IgD-negative memory B cell (primary cell): ENCODE results near the gene CARD11. TPM values are rescaled to one million over a fixed set of nuclear protein-coding genes. Genes with fewer than 3 reads are reported as not detected.
A peak's percentile ranks its signal among the peaks of the same experiment; 100 is the strongest.

Source experiments
- H3K27ac Mint-ChIP-seq, 3 donors: one replicate each; pipeline ENCODE4 v1.8.0; 2020 to 2022; ENCODE audit warnings: mild to moderate bottlenecking in 3 of 3, mixed read lengths in 3 of 3, moderate library complexity in 1 of 3
- H3K27me3 Mint-ChIP-seq: one replicate; pipeline ENCODE4 v1.8.0; 2021; ENCODE audit warnings: mixed read lengths
- H3K36me3 Mint-ChIP-seq: one replicate; pipeline ENCODE4 v1.8.0; 2020; ENCODE audit warnings: mild to moderate bottlenecking, mixed read lengths
- H3K4me1 Mint-ChIP-seq, 3 donors: one replicate each; pipeline ENCODE4 v1.8.0; 2020 to 2022; ENCODE audit warnings: mixed read lengths in 3 of 3, mild to moderate bottlenecking in 1 of 3
- H3K4me3 Mint-ChIP-seq, 4 donors: one replicate each; pipeline ENCODE4 v1.8.0; 2020 to 2022; ENCODE audit warnings: mild to moderate bottlenecking in 4 of 4, mixed read lengths in 4 of 4, moderate library complexity in 3 of 4
- H3K9me3 Mint-ChIP-seq, 3 donors: one replicate each; pipeline ENCODE4 v1.8.0; 2020 to 2021; ENCODE audit warnings: mixed read lengths in 3 of 3, mild to moderate bottlenecking in 1 of 3
- polyA plus RNA-seq: library from polyadenylated mRNA; unstranded; fragments of 300-500 nt; fragmentation: Illumina TruSeq; gene quantifications from one replicate; pipeline ENCODE4 v1.2.3, GENCODE V29; 2021

Gene CARD11
- polyA plus RNA-seq, 1 donor from 2014 or later, result 52.4 TPM

DNA sequence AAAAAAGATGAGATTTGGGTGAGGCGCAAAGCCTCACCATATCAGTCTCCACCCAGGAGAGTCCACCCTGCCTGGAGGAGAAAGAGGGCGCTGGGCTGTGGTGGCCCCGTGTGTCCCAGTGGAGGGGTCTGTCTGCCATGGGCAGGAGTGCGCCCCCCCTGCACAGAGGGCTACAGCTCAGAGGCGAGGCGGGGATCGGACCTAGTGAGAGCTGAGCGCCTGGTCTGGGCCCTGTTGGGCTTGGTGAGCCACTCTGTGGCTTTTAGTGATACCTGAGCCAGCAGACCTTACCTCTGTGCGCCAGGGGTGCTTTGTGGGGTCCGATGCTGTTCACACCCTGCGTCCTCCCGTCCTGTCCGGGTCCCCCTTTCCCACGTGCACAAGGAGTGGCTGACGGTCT is 173.7 kb downstream of the CARD11 start:
- H3K36me3 Mint-ChIP-seq, result no peaks in the 10 kb centered on the region
- peak overlapping the region in 2 of 3 donors; percentile 44 to 47 for H3K27ac Mint-ChIP-seq
- no peaks in the 10 kb centered on the region for H3K27me3 Mint-ChIP-seq
- no peaks in the 10 kb centered on the region for H3K9me3 Mint-ChIP-seq
- H3K4me3 Mint-ChIP-seq, result peak overlapping the region in 3 of 4 donors; percentile 74 to 89 (median 82)
- H3K4me1 Mint-ChIP-seq, result peaks cover 10 to 23% (median 12%) of the 10 kb centered on the region in 3 donors

GRCh38 chr7:2866601-2867000 is 177.1 kb downstream of the CARD11 start:
- Mint-ChIP-seq H3K9me3 (no peaks in the 10 kb centered on the region), H3K4me3 (peak overlapping the region in 1 of 4 donors; percentile 31), H3K36me3 (no peaks in the 10 kb centered on the region), H3K27ac (no peak overlapping the region), H3K27me3 (peaks cover 2% of the 10 kb centered on the region), H3K4me1 (peaks cover 17 to 25% (median 21%) of the 10 kb centered on the region in 3 donors)

GRCh38 chr7:2864999-2865670 is 178.5 kb downstream of the CARD11 start:
- Mint-ChIP-seq H3K9me3 (no peaks in the 10 kb centered on the region), H3K36me3 (no peaks in the 10 kb centered on the region), H3K4me1 (peaks cover 10 to 16% (median 13%) of the 10 kb centered on the region in 3 donors), H3K4me3 (peak overlapping the region in 1 of 4 donors; percentile 69), H3K27ac (peak overlapping the region in 2 of 3 donors; percentile 1 to 89), H3K27me3 (peaks cover 2% of the 10 kb centered on the region)

DNA sequence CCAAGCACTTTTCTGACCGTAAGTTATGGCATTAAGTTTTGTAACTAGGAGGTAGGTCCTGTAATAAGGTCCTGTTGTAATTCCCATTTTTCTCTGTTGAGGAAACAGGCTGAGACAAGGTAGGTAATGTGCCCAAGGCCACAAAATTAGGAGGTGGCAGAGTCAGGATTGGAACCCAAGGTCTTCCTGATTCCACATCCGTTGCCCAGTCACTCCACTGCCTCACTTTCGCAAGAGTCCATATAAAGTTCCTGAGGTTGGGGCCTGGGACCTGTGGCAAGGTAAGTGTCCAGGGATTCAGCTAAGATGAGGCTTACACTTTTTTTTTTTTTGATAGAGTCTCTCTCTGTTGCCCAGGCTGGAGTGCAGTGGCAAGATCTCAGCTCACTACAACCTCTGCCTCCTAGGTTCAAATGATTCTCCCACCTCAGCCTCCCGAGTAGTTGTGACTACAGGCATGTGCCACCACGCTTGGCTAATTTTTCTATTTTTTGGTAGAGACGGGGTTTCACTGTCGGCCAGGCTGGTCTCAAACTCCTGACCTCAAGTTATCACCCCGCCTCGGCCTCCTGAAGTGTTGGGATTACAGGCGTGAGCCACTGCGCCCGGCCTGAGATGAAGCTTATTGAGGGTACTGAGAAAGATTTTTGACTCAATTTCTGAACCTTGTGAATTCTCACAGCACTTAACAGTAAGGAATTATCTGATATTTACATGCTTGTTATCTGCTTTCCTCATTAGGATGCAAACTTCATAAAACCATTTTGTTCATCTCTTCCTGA is 179.3 kb downstream of the CARD11 start:
- H3K4me1 Mint-ChIP-seq, result peaks cover 13 to 16% (median 13%) of the 10 kb centered on the region in 3 donors
- peak overlapping the region in 2 of 3 donors; percentile 1 to 25 for H3K27ac Mint-ChIP-seq
- no peaks in the 10 kb centered on the region for H3K36me3 Mint-ChIP-seq
- peaks cover 2% of the 10 kb centered on the region for H3K27me3 Mint-ChIP-seq
- H3K9me3 Mint-ChIP-seq, result no peaks in the 10 kb centered on the region
- H3K4me3 Mint-ChIP-seq, result peak overlapping the region in 2 of 4 donors; percentile 71 to 79

DNA sequence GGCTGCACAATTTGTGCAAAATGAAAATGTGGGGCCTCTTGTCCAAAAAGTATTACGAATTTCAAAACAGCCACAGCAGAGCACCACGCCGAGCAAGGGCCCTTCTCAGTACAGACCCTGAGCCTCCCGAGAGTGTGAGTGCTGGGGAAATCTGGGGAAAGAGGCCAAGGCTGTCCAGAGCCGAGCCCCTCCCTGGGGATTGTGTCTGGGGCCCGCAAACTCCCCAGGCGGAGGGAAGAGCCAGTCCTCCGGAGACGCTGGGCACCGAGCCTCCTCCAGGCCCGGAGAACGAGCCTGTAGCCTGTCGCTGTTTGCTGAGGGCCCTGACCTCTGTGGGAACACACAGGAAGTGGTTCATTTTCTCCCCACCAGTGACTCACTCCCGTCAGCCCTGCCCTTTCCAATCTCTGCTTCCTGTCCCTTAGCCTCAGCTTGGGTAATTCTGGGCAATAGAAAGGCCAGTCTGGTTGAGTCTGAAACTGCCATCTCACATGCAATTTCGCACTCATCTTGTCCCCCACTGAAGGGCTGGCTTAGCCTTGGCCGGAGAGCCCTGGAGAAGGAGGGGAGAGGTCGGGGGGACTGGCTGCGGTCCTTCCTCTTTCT is 180.1 kb downstream of the CARD11 start:
- Mint-ChIP-seq H3K4me1 (peaks cover 10 to 16% (median 12%) of the 10 kb centered on the region in 3 donors), H3K27ac (peak overlapping the region; percentile 14 to 73 (median 25)), H3K9me3 (no peaks in the 10 kb centered on the region), H3K4me3 (peak overlapping the region in 2 of 4 donors; percentile 71 to 79), H3K27me3 (peaks cover 2% of the 10 kb centered on the region), H3K36me3 (no peaks in the 10 kb centered on the region)

- Mint-ChIP-seq H3K27ac (peak overlapping the region in 1 of 3 donors; percentile 73), H3K4me1 (peaks cover 10 to 16% (median 12%) of the 10 kb centered on the region in 3 donors), H3K36me3 (no peaks in the 10 kb centered on the region), H3K4me3 (peak overlapping the region in 2 of 4 donors; percentile 71 to 79), H3K9me3 (no peaks in the 10 kb centered on the region), H3K27me3 (peaks cover 2% of the 10 kb centered on the region)
These were observed 180.8 kb downstream of the CARD11 start for GRCh38 chr7:2862831-2863361.

DNA sequence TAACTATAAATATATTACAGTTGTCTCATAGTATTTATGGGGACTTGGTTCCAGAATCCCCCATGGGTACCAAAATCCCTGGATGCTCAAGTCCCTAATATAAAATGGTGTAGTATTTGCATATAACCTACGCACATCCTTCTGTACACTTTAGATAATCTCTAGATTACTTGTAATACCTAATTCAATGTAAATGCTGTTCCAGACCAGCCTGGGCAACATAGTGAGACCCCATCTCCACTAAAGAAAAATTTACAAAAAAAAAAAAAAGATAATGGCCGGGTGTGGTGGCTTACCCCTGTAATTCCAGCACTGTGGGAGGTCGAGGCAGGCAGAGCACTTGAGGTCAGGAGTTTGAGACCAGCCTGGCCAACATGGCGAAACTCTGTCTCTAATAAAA is 182.2 kb downstream of the CARD11 start:
- no peak overlapping the region for H3K27ac Mint-ChIP-seq
- H3K9me3 Mint-ChIP-seq, result no peaks in the 10 kb centered on the region
- peaks cover 2% of the 10 kb centered on the region for H3K27me3 Mint-ChIP-seq
- no peaks in the 10 kb centered on the region for H3K36me3 Mint-ChIP-seq
- no peak overlapping the region for H3K4me3 Mint-ChIP-seq
- H3K4me1 Mint-ChIP-seq, result peaks cover 10 to 16% (median 12%) of the 10 kb centered on the region in 3 donors

GRCh38 chr7:2860627-2861133 is 183.0 kb downstream of the CARD11 start:
- H3K27me3 Mint-ChIP-seq, result peaks cover 2% of the 10 kb centered on the region
- H3K4me3 Mint-ChIP-seq, result no peak overlapping the region
- no peaks in the 10 kb centered on the region for H3K9me3 Mint-ChIP-seq
- H3K27ac Mint-ChIP-seq, result peak overlapping the region in 1 of 3 donors; percentile 69
- H3K36me3 Mint-ChIP-seq, result no peaks in the 10 kb centered on the region
- peaks cover 10 to 16% (median 12%) of the 10 kb centered on the region in 3 donors for H3K4me1 Mint-ChIP-seq

DNA sequence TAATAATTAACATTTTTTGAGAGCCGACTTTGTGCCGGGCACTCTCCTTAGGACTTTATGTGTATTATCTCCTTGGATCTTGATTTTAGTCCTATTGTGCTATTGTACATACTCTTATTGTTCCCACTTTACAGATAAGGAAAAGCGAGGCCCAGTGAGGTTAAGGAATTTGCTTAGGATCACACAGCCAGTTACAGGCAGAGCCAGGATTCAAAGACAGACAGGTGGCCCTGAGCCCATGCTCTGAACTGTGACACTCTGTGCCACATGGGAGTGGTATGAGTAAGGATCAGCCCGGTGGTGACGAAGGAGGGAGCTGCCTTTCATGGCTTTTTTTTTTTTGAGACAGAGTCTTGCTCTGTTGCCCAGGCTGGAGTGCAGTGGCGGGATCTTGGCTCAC is 183.7 kb downstream of the CARD11 start:
- Mint-ChIP-seq H3K9me3 (no peaks in the 10 kb centered on the region), H3K27me3 (peaks cover 2% of the 10 kb centered on the region), H3K4me1 (peaks cover 8 to 15% (median 11%) of the 10 kb centered on the region in 3 donors), H3K27ac (no peak overlapping the region), H3K36me3 (no peaks in the 10 kb centered on the region), H3K4me3 (peak overlapping the region in 1 of 4 donors; percentile 41)

GRCh38 chr7:2858621-2859020 is 185.0 kb downstream of the CARD11 start:
- no peaks in the 10 kb centered on the region for H3K36me3 Mint-ChIP-seq
- H3K27me3 Mint-ChIP-seq, result no peaks in the 10 kb centered on the region
- H3K4me3 Mint-ChIP-seq, result no peak overlapping the region
- H3K4me1 Mint-ChIP-seq, result peaks cover 2 to 6% (median 3%) of the 10 kb centered on the region in 3 donors
- H3K27ac Mint-ChIP-seq, result no peak overlapping the region
- no peaks in the 10 kb centered on the region for H3K9me3 Mint-ChIP-seq

GRCh38 chr7:2856388-2857169 is 187.1 kb downstream of the CARD11 start:
- Mint-ChIP-seq H3K4me1 (peaks cover 0 to 4% (median 3%) of the 10 kb centered on the region in 3 donors), H3K9me3 (no peaks in the 10 kb centered on the region), H3K27me3 (no peaks in the 10 kb centered on the region), H3K36me3 (no peaks in the 10 kb centered on the region), H3K27ac (peak overlapping the region in 1 of 3 donors; percentile 27), H3K4me3 (no peak overlapping the region)
